ENCODE data around the gene UBE2H. TPM values are rescaled to one million over a fixed set of nuclear protein-coding genes. Genes with fewer than 3 reads are reported as not detected.

Gene UBE2H
- total RNA-seq, 1 donor from 2014 or later, result 99.1 TPM

- H3K4me1 Mint-ChIP-seq (ENCODE audit: low read depth), result peaks cover 11% of the 10 kb centered on the region
- H3K36me3 Mint-ChIP-seq (ENCODE audit: insufficient read depth), result peaks cover 16% of the 10 kb centered on the region
- H3K4me3 Mint-ChIP-seq (ENCODE audit: low read depth), result no peak overlapping the region
- TF ChIP-seq, protein P1, sequence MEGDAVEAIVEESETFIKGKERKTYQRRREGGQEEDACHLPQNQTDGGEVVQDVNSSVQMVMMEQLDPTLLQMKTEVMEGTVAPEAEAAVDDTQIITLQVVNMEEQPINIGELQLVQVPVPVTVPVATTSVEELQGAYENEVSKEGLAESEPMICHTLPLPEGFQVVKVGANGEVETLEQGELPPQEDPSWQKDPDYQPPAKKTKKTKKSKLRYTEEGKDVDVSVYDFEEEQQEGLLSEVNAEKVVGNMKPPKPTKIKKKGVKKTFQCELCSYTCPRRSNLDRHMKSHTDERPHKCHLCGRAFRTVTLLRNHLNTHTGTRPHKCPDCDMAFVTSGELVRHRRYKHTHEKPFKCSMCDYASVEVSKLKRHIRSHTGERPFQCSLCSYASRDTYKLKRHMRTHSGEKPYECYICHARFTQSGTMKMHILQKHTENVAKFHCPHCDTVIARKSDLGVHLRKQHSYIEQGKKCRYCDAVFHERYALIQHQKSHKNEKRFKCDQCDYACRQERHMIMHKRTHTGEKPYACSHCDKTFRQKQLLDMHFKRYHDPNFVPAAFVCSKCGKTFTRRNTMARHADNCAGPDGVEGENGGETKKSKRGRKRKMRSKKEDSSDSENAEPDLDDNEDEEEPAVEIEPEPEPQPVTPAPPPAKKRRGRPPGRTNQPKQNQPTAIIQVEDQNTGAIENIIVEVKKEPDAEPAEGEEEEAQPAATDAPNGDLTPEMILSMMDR (IDR thresholded peaks at IDR 0.05; ENCODE audit: unreplicated experiment), result no peak
- H3K27me3 Mint-ChIP-seq, result no peaks in the 10 kb centered on the region
- no peak for DNase-seq (ENCODE audit: low spot score, unreplicated experiment)
- peaks cover 9% of the 10 kb centered on the region for H3K9me3 Mint-ChIP-seq (ENCODE audit: low read depth)
- H3K27ac Mint-ChIP-seq, result no peak overlapping the region
These were observed 6.5 kb downstream of the UBE2H start for GRCh38 chr7:129946282-129946681.

DNA sequence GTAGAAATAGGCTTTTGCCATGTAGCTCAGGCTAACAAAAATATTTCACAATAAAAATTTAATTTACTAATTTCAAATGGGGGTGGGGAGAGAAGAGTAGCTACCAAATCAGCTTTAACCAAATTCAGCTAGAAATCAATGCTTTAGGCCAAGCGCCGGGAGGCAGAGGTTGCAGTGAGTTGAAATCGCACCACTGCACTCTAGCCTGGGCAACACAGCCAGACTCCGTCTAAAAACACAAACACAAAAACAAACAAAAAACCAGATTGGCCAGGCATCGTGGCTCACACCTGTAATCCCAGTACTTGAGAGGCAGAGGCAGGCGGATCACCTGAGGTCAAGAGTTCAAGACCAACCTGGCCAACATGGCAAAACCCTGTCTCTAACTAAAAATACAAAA, 9.4 kb downstream of the UBE2H start:
- Mint-ChIP-seq H3K4me1 (ENCODE audit: low read depth) (peaks cover 11% of the 10 kb centered on the region), H3K27me3 (no peaks in the 10 kb centered on the region), H3K4me3 (ENCODE audit: low read depth) (no peak overlapping the region), H3K9me3 (ENCODE audit: low read depth) (peaks cover 9% of the 10 kb centered on the region), H3K27ac (peak overlapping the region; percentile 69), H3K36me3 (ENCODE audit: insufficient read depth) (peaks cover 16% of the 10 kb centered on the region)
- TF ChIP-seq, protein P1 (IDR thresholded peaks at IDR 0.05; ENCODE audit: unreplicated experiment), result no peak
- no peak for DNase-seq (ENCODE audit: low spot score, unreplicated experiment)

DNA sequence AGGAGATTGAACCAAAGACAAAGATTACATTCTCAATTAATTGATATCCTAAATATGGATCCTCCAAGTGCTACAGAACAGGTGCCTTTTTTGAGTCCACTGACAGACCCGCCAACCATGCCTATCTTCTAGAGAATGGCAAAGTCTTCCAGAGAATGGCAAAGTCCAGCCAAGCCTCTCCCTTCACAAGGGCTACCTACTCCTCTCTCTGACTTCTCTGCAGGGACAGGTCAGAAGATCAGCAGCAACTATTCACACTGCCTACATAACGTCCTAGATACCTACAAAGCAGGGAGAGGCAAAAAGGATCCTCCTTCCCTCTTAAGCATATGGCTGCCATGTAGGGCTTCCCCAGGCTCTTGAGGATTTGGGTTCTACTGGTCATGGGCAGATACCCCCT, 12.4 kb downstream of the UBE2H start:
- no peak for DNase-seq (ENCODE audit: low spot score, unreplicated experiment)
- H3K4me1 Mint-ChIP-seq (ENCODE audit: low read depth), result no peaks in the 10 kb centered on the region
- TF ChIP-seq, protein P1 (IDR thresholded peaks at IDR 0.05; ENCODE audit: unreplicated experiment), result no peak
- no peak overlapping the region for H3K4me3 Mint-ChIP-seq (ENCODE audit: low read depth)
- H3K27ac Mint-ChIP-seq, result no peak overlapping the region
- peaks cover 14% of the 10 kb centered on the region for H3K36me3 Mint-ChIP-seq (ENCODE audit: insufficient read depth)
- no peaks in the 10 kb centered on the region for H3K27me3 Mint-ChIP-seq
- peaks cover 8% of the 10 kb centered on the region for H3K9me3 Mint-ChIP-seq (ENCODE audit: low read depth)

DNA sequence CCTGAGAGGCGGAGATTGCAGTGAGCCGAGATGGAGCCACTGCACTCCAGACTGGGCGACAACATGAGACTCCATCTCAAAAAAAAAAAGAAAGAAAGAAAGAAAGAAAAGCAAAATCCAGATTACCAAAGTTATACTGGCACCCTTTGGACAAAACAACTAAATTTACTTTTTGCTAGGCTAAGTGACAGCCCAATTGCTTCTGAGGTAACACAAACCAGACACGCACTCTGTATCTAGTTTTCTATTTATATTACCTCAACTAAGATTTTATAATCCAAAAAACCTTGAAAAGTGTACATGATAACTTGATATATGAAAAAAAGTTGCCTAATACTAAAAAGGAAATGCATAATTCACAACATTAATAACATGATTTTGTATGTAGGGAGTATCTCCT, 12.9 kb downstream of the UBE2H start:
- no peaks in the 10 kb centered on the region for H3K4me1 Mint-ChIP-seq (ENCODE audit: low read depth)
- peaks cover 10% of the 10 kb centered on the region for H3K36me3 Mint-ChIP-seq (ENCODE audit: insufficient read depth)
- peak overlapping the region; percentile 69 for H3K27ac Mint-ChIP-seq
- TF ChIP-seq, protein P1 (IDR thresholded peaks at IDR 0.05; ENCODE audit: unreplicated experiment), result no peak
- no peak for DNase-seq (ENCODE audit: low spot score, unreplicated experiment)
- peaks cover 4% of the 10 kb centered on the region for H3K9me3 Mint-ChIP-seq (ENCODE audit: low read depth)
- no peak overlapping the region for H3K4me3 Mint-ChIP-seq (ENCODE audit: low read depth)
- no peaks in the 10 kb centered on the region for H3K27me3 Mint-ChIP-seq

GRCh38 chr7:129933627-129934026, 19.1 kb downstream of the UBE2H start:
- Mint-ChIP-seq H3K27ac (peak overlapping the region; percentile 77), H3K36me3 (ENCODE audit: insufficient read depth) (peaks cover 11% of the 10 kb centered on the region), H3K4me1 (ENCODE audit: low read depth) (peaks cover 1% of the 10 kb centered on the region), H3K9me3 (ENCODE audit: low read depth) (no peaks in the 10 kb centered on the region), H3K27me3 (no peaks in the 10 kb centered on the region), H3K4me3 (ENCODE audit: low read depth) (no peak overlapping the region)
- TF ChIP-seq, protein P1 (IDR thresholded peaks at IDR 0.05; ENCODE audit: unreplicated experiment), result no peak
- no peak for DNase-seq (ENCODE audit: low spot score, unreplicated experiment)

All from progenitor cell of endocrine pancreas (in vitro differentiated cells).